Brain microvascular endothelial cell (primary cell): ENCODE data around the gene MYH4.

Source experiments
- DNase-seq: peaks from one replicate; pipeline ENCODE4 v3.0.0-alpha.2; 2020
- H3K27ac ChIP-seq: fragments of 250-450 bp; sonication (Bioruptor Pico); 2 replicates; pipeline ENCODE4 v1.5.1; 2020; ENCODE audit warnings: mild to moderate bottlenecking, moderate library complexity
- H3K27me3 ChIP-seq: fragments of 250-450 bp; sonication (Bioruptor Pico); replicated peaks from 2 replicates; pipeline ENCODE4 v1.5.1; 2020; ENCODE audit warnings: mild to moderate bottlenecking
- H3K36me3 ChIP-seq: fragments of 250-450 bp; sonication (Bioruptor Pico); replicated peaks from 2 replicates; pipeline ENCODE4 v1.5.1; 2020; ENCODE audit warnings: mild to moderate bottlenecking
- H3K4me3 ChIP-seq: 2 replicates; pipeline ENCODE4 v1.5.1; 2011; ENCODE audit warnings: low read depth, mild to moderate bottlenecking, control low read depth, low read length, moderate library complexity
- in situ Hi-C: cut with HindIII; loops from 2 replicates; pipeline ENCODE4 v1.10.0; 2017; ENCODE audit warnings: low sequenced_read_pairs, low pct_ligation_motif_present
- TF ChIP-seq, protein P1 (sequence below): IDR thresholded peaks from 2 replicates; pipeline ENCODE4 v1.5.1; 2011; ENCODE audit warnings: low read depth, mild to moderate bottlenecking, moderate library complexity, low read length, control low read depth, inconsistent platforms; ENCODE audit errors: missing control alignments

MYH4 gene

GRCh38 chr17:10512856-10513255 lies 43.5 kb upstream of the MYH4 start:
- no peak overlapping the region for H3K27ac ChIP-seq
- no peaks in the 10 kb centered on the region for H3K27me3 ChIP-seq
- no peaks in the 10 kb centered on the region for H3K36me3 ChIP-seq
- in situ Hi-C loops: no loop called here
- TF ChIP-seq, protein P1, sequence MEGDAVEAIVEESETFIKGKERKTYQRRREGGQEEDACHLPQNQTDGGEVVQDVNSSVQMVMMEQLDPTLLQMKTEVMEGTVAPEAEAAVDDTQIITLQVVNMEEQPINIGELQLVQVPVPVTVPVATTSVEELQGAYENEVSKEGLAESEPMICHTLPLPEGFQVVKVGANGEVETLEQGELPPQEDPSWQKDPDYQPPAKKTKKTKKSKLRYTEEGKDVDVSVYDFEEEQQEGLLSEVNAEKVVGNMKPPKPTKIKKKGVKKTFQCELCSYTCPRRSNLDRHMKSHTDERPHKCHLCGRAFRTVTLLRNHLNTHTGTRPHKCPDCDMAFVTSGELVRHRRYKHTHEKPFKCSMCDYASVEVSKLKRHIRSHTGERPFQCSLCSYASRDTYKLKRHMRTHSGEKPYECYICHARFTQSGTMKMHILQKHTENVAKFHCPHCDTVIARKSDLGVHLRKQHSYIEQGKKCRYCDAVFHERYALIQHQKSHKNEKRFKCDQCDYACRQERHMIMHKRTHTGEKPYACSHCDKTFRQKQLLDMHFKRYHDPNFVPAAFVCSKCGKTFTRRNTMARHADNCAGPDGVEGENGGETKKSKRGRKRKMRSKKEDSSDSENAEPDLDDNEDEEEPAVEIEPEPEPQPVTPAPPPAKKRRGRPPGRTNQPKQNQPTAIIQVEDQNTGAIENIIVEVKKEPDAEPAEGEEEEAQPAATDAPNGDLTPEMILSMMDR: no peak
- no peak overlapping the region for H3K4me3 ChIP-seq
- DNase-seq: no peak

GRCh38 chr17:10499950-10500349 lies 30.6 kb upstream of the MYH4 start:
- TF ChIP-seq, protein P1: no peak
- in situ Hi-C loops: no loop called here
- H3K27ac ChIP-seq: no peak overlapping the region
- no peak for DNase-seq
- H3K4me3 ChIP-seq: no peak overlapping the region
- H3K36me3 ChIP-seq: no peaks in the 10 kb centered on the region
- H3K27me3 ChIP-seq: no peaks in the 10 kb centered on the region

DNA sequence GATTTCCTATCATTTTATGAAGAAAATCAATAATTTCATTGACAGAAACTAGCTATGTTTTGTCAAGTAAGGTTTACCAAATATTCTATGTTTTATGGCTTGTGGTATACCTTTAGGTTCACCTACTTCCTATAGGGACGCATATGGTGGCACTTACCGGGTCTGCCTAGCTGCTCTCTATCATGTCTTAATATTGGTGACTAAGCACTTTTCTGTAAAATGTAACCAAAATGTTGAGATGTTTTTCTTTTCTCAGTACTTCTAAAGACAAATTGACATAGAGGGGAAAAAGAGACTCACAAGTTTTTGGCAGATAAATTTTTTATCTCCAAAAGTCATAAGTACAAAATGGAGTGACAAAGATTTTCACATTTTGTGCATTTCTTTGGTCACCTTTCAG lies 22.6 kb upstream of the MYH4 start:
- no peak for DNase-seq
- Histone ChIP-seq H3K27ac (no peak overlapping the region), H3K4me3 (no peak overlapping the region), H3K27me3 (no peaks in the 10 kb centered on the region), H3K36me3 (no peaks in the 10 kb centered on the region)
- in situ Hi-C loops: no loop called here
- TF ChIP-seq, protein P1: no peak

DNA sequence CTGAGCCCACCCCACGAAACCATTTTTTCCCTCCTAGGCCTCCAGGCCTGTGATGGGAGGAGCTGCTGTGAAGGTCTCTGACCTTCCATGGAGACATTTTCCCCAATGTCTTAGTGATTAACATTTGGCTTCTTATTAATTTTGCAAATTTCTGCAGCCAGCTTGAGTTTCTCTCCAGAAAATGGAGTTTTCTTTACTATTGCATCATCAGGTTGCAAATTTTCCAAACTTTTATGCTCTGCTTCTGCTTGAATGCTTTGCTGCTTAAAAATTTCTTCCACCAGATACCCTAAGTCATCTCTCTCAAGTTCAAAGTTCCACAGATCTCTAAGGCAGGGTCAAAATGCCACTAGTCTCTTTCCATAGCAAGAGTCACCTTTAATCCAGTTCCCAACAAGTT lies 12.9 kb upstream of the MYH4 start:
- no peak overlapping the region for H3K27ac ChIP-seq
- DNase-seq: no peak
- in situ Hi-C loops: no loop called here
- no peaks in the 10 kb centered on the region for H3K27me3 ChIP-seq
- no peaks in the 10 kb centered on the region for H3K36me3 ChIP-seq
- TF ChIP-seq, protein P1: no peak
- no peak overlapping the region for H3K4me3 ChIP-seq

GRCh38 chr17:10477701-10478100 lies 8.3 kb upstream of the MYH4 start:
- no peaks in the 10 kb centered on the region for H3K27me3 ChIP-seq
- no peak overlapping the region for H3K27ac ChIP-seq
- H3K36me3 ChIP-seq: no peaks in the 10 kb centered on the region
- TF ChIP-seq, protein P1: no peak
- in situ Hi-C loops: no loop called here
- DNase-seq: no peak
- H3K4me3 ChIP-seq: no peak overlapping the region

DNA sequence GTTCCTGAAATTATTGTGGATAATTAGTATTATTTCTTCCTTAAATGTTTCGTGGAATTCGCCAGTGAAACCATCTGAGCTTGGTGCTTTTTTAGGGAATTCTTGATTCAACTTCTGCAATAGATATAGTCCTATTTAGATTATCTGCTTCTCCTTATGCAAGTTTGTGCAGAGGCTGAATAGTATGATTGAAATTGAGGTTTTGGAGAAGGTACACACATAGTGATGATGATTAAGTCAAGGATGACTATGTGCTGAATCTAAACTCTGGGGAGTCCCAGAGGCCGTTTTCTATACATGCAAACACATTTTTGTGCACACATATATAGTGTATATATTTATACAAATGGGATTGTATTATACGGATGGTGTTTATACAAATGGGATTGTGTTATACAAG lies 5.2 kb upstream of the MYH4 start:
- in situ Hi-C loops: no loop called here
- Histone ChIP-seq H3K27me3 (no peaks in the 10 kb centered on the region), H3K4me3 (no peak overlapping the region), H3K27ac (no peak overlapping the region), H3K36me3 (no peaks in the 10 kb centered on the region)
- DNase-seq: no peak
- TF ChIP-seq, protein P1: no peak
